ENCODE data around the gene RXRA. TPM values are rescaled to one million over a fixed set of nuclear protein-coding genes. Genes with fewer than 3 reads are reported as not detected.

RXRA gene
- total and polyA plus RNA-seq, 2 of the 13 experiments (the other 11 are each of a cell fraction or from before 2014, with no cell fraction given): 18.9 to 29.2 TPM

- TF ChIP-seq FOXP4 (CRISPR knock-in tag; IDR thresholded peaks at IDR 0.05) (no peak; the same call in 1 of the 2 replicates), ZBTB40 (IDR thresholded peaks at IDR 0.05) (no peak), ZBTB40 (CRISPR knock-in tag; IDR thresholded peaks at IDR 0.05) (no peak), ZNF34 (CRISPR knock-in tag; IDR thresholded peaks at IDR 0.05; ENCODE audit: borderline replicate concordance) (no peak), PHF8 (CRISPR knock-in tag; IDR thresholded peaks at IDR 0.05) (no peak; the same call in 1 of the 2 replicates), MAF1 (CRISPR knock-in tag; IDR thresholded peaks at IDR 0.05; ENCODE audit: borderline replicate concordance) (no peak), SNRNP70 (IDR thresholded peaks at IDR 0.05; ENCODE audit: low read depth, low read length) (no peak), ZFY (CRISPR knock-in tag; IDR thresholded peaks at IDR 0.05) (peak; percentile 72), IKZF4 (CRISPR knock-in tag; IDR thresholded peaks at IDR 0.05; ENCODE audit: borderline replicate concordance, low read depth, not compliant biosample characterization) (no peak), ZNF260 (CRISPR knock-in tag; IDR thresholded peaks at IDR 0.05; ENCODE audit: borderline replicate concordance, low read depth) (no peak), HOXD1 (CRISPR knock-in tag; IDR thresholded peaks at IDR 0.05) (peak; percentile 39; the same call in 1 of the 2 replicates), ARHGAP35 (CRISPR knock-in tag; IDR thresholded peaks at IDR 0.05; ENCODE audit: borderline replicate concordance) (no peak), ZNF839 (CRISPR knock-in tag; IDR thresholded peaks at IDR 0.05; ENCODE audit: borderline replicate concordance) (0 out of 2 replicates have a peak, but pooled peaks have one; percentile 5), ZNF619 (CRISPR knock-in tag; IDR thresholded peaks at IDR 0.05) (no peak)
- TF ChIP-seq, protein P1, sequence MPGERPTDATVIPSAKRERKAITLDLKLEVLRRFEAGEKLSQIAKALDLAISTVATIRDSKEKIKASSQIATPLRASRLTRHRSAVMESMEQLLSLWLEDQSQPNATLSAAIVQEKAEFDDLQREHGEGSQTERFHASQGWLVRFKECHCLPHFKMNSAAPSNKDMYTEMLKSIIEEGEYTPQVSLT (CRISPR knock-in tag; IDR thresholded peaks at IDR 0.05; ENCODE audit: borderline replicate concordance, low read depth): no peak
- TF ChIP-seq, protein P2, sequence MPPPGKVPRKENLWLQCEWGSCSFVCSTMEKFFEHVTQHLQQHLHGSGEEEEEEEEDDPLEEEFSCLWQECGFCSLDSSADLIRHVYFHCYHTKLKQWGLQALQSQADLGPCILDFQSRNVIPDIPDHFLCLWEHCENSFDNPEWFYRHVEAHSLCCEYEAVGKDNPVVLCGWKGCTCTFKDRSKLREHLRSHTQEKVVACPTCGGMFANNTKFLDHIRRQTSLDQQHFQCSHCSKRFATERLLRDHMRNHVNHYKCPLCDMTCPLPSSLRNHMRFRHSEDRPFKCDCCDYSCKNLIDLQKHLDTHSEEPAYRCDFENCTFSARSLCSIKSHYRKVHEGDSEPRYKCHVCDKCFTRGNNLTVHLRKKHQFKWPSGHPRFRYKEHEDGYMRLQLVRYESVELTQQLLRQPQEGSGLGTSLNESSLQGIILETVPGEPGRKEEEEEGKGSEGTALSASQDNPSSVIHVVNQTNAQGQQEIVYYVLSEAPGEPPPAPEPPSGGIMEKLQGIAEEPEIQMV (CRISPR knock-in tag; IDR thresholded peaks at IDR 0.05; ENCODE audit: low read depth): 0 out of 2 replicates have a peak, but pooled peaks have one; percentile 44
These were observed 5.3 kb upstream of the RXRA start (continued) for GRCh38 chr9:134320868-134321471.
